Transverse colon (tissue), 4 donors: Measurements from ENCODE around the gene C1QTNF6. TPM values are rescaled to one million over a fixed set of nuclear protein-coding genes. Genes with fewer than 3 reads are reported as not detected.

Experiments used
- DNase-seq: peaks from one replicate; pipeline ENCODE4 v3.0.0-alpha.2; 2019
- H3K27ac ChIP-seq, 4 donors: fragments of 200-600 bp; sonication (generic); 2 replicates each; pipeline ENCODE4 v1.5.1; 2016 to 2018; ENCODE audit warnings: inconsistent platforms in 4 of 4
- H3K27me3 ChIP-seq: fragments of 200-600 bp; sonication (generic); 2 replicates; pipeline ENCODE4 v1.5.1; 2017; ENCODE audit warnings: inconsistent platforms
- H3K36me3 ChIP-seq, 4 donors: fragments of 200-600 bp; sonication (generic); 2 replicates each; pipeline ENCODE4 v1.5.1; 2017 to 2019; ENCODE audit warnings: inconsistent platforms in 4 of 4
- H3K4me1 ChIP-seq, 4 donors: fragments of 200-600 bp; sonication (generic); 2 replicates each; pipeline ENCODE4 v1.5.1; 2017 to 2020; ENCODE audit warnings: inconsistent platforms in 4 of 4
- H3K4me3 ChIP-seq, 4 donors: fragments of 200-600 bp; sonication (generic); 1 replicate in 1 of 4; 2 replicates in 3 of 4; pipeline versions ENCODE4 v1.5.1 to v1.6.1; 2017 to 2019; ENCODE audit warnings: inconsistent platforms in 4 of 4
- H3K9me3 ChIP-seq, 2 donors: fragments of 200-600 bp; sonication (generic); 2 replicates each; pipeline ENCODE4 v1.5.1; 2017 to 2019; ENCODE audit warnings: inconsistent platforms in 2 of 2
- CTCF ChIP-seq, 5 experiments: fragments of 200-600 bp in 3 of 5; fragments of 450-650 bp in 2 of 5; sonication (generic) in 3 of 5; IDR thresholded peaks; 1 replicate in 2 of 5; 2 replicates in 3 of 5; pipeline ENCODE4 v1.5.1; 2016 to 2017; ENCODE audit warnings: antibody characterized with exemption in 5 of 5, inconsistent platforms in 3 of 5, mild to moderate bottlenecking in 2 of 5, moderate library complexity in 1 of 5
- EP300 ChIP-seq: sonication (generic); formaldehyde crosslinking; IDR thresholded peaks from one replicate; pipeline ENCODE4 v1.6.1; 2017; ENCODE audit warnings: antibody characterized with exemption, low read depth
- POLR2A ChIP-seq: fragments of 450-650 bp; IDR thresholded peaks from one replicate; pipeline ENCODE4 v1.6.1; 2016; ENCODE audit warnings: antibody characterized with exemption, mild to moderate bottlenecking, moderate library complexity
- POLR2AphosphoS5 ChIP-seq, 3 donors: sonication (generic); formaldehyde crosslinking; IDR thresholded peaks; one replicate each; pipeline ENCODE4 v1.6.1; 2016; ENCODE audit warnings: antibody characterized with exemption in 3 of 3
- WGBS, 2 donors: methylation state at CpG; one replicate each; pipeline ENCODE4 v1.1.5; 2018; ENCODE audit warnings: low coverage in 1 of 2; 5-methylcytosine and 5-hydroxymethylcytosine counted together
- in situ Hi-C, 4 donors: fragments of 200-750 bp; cut with MboI; loops; one replicate each; pipeline versions ENCODE4 v1.15.0 to v1.15.1; 2017; ENCODE audit warnings: low sequenced_read_pairs in 3 of 4, low pct_ligation_motif_present in 1 of 4, low pct_unique_long_range_greater_than_20kb in 1 of 4
- intact Hi-C: fragments of 100-400 bp; cut with DNase I; formaldehyde crosslinking; loops from one replicate; pipeline ENCODE4 v1.15.1; 2023; ENCODE audit warnings: low total_unique reads
- total RNA-seq, 4 donors: library from RNA; depleted of rRNA; stranded (reverse); fragments of >200 nt; gene quantifications; one replicate each; pipeline ENCODE4 v1.1.0, GENCODE V29; 2016

The C1QTNF6 gene
- total RNA-seq, 4 donors from 2014 or later, result 1.4 to 68.8 (median 7.5) TPM

- Histone ChIP-seq H3K36me3 (no peaks in the 10 kb centered on the region), H3K27me3 (peaks cover 15% of the 10 kb centered on the region), H3K4me1 (peaks cover 0 to 9% (median 0%) of the 10 kb centered on the region in 4 donors), H3K27ac (no peak overlapping the region), H3K9me3 (no peaks in the 10 kb centered on the region), H3K4me3 (no peak overlapping the region)
- no peak for DNase-seq
- in situ Hi-C loops, result no loop called here
- WGBS, 2 donors, result 58 to 78% methylated on average over 7 to 16 of the region's 16 CpGs
- TF ChIP-seq EP300 (no peak), POLR2AphosphoS5 (IDR thresholded peaks at IDR 0.05) (no peak), CTCF (IDR thresholded peaks at IDR 0.05) (no peak), POLR2A (no peak)
- intact Hi-C loops, result no loop called here
Observed at GRCh38 chr22:37146507-37147180, 41.4 kb downstream of the C1QTNF6 start.

GRCh38 chr22:37146051-37146385, 42.0 kb downstream of the C1QTNF6 start:
- TF ChIP-seq POLR2A (no peak), POLR2AphosphoS5 (IDR thresholded peaks at IDR 0.05) (no peak), EP300 (no peak), CTCF (IDR thresholded peaks at IDR 0.05) (no peak)
- Histone ChIP-seq H3K4me3 (no peak overlapping the region), H3K27ac (no peak overlapping the region), H3K36me3 (no peaks in the 10 kb centered on the region), H3K9me3 (no peaks in the 10 kb centered on the region), H3K4me1 (peaks cover 0 to 9% (median 0%) of the 10 kb centered on the region in 4 donors), H3K27me3 (peaks cover 15% of the 10 kb centered on the region)
- 60 to 67% methylated on average over 2 to 6 of the region's 6 CpGs for WGBS, 2 donors
- in situ Hi-C loops, result no loop called here
- peak; percentile 37 for DNase-seq
- intact Hi-C loops, result no loop called here

DNA sequence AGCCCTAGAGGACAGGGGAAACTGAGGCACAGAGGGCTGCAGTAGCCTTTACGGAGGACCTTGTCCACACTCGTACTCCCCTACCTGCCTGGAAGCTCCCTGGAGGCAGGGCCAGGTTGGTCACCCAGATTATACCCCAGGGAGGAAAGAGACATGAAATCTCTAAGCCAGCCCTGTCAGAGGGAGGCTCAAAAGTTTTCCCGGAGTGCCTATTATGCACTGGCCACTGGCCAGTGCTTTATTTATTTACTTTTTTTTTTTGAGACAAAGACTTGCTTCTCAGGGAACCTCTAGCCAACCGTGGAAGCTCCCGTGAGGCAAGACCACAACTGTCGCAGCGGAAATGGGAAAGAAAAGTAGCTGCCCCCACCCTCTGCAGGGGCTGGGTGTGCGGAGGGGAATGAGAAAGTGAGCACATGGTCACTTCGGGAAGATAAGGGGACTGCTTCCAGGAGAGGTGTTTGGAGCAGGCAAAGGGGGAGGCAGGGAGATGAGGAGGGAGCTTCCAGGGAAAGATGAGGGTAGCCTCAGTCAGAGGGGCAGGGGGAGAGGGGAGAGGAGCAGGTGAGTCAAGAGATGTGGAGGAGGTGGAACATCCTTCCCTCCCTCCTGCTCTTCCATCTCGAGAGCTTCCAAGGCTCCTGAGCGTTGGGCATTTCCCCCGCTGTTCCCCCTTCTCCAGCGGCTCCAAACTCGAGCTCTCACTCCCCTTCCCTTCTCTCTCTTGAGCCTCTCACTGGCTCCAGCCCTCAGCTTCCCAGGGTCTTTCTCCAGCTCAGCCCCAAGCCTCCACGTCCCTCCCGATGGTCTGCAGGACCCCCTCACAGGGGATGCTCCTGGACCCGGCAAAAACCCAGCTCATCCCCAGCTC, 42.6 kb downstream of the C1QTNF6 start:
- peaks cover 15% of the 10 kb centered on the region for H3K27me3 ChIP-seq
- H3K9me3 ChIP-seq, result no peaks in the 10 kb centered on the region
- in situ Hi-C loops, result no loop called here
- H3K27ac ChIP-seq, result no peak overlapping the region
- DNase-seq, result no peak
- no peak for TF ChIP-seq POLR2AphosphoS5 (IDR thresholded peaks at IDR 0.05)
- no peak for TF ChIP-seq POLR2A
- no peak for TF ChIP-seq EP300
- no peak for TF ChIP-seq CTCF (IDR thresholded peaks at IDR 0.05)
- intact Hi-C loops, result no loop called here
- 30 to 37% methylated on average over 4 to 17 of the region's 17 CpGs for WGBS, 2 donors
- H3K4me3 ChIP-seq, result no peak overlapping the region
- no peaks in the 10 kb centered on the region for H3K36me3 ChIP-seq
- H3K4me1 ChIP-seq, result peaks cover 0 to 9% (median 0%) of the 10 kb centered on the region in 4 donors

GRCh38 chr22:37144180-37144554, 43.9 kb downstream of the C1QTNF6 start:
- WGBS, 2 donors, result 86% methylated on average over 10 of the region's 10 CpGs; no CpG with 5 or more reads in 1 of the 2 donors
- H3K9me3 ChIP-seq, result no peaks in the 10 kb centered on the region
- intact Hi-C loops (no loop called here), in situ Hi-C loops (no loop called here)
- H3K36me3 ChIP-seq, result no peaks in the 10 kb centered on the region
- no peak for TF ChIP-seq CTCF (IDR thresholded peaks at IDR 0.05)
- no peak for TF ChIP-seq POLR2A
- TF ChIP-seq EP300, result no peak
- no peak for TF ChIP-seq POLR2AphosphoS5 (IDR thresholded peaks at IDR 0.05)
- DNase-seq, result no peak
- peaks cover 0 to 9% (median 0%) of the 10 kb centered on the region in 4 donors for H3K4me1 ChIP-seq
- peaks cover 15% of the 10 kb centered on the region for H3K27me3 ChIP-seq
- no peak overlapping the region for H3K27ac ChIP-seq
- no peak overlapping the region for H3K4me3 ChIP-seq
